GM23248 (cell line): ENCODE measurements around the gene VPS36. TPM values are rescaled to one million over a fixed set of nuclear protein-coding genes. Genes with fewer than 3 reads are reported as not detected.

Source experiments
- DNase-seq: peaks from one replicate; pipeline ENCODE4 v3.0.0-alpha.2; 2015
- H2AFZ ChIP-seq: fragments of 200-600 bp; sonication (generic); 2 replicates; pipeline ENCODE4 v1.6.1; 2016; ENCODE audit warnings: antibody characterized with exemption
- H3F3A ChIP-seq: fragments of 200-600 bp; sonication (generic); 2 replicates; pipeline ENCODE4 v1.6.1; 2016; ENCODE audit warnings: mild to moderate bottlenecking, antibody characterized with exemption, mixed run types; ENCODE audit not compliant: insufficient read depth
- H3K27ac ChIP-seq: fragments of 200-600 bp; sonication (generic); 2 replicates; pipeline ENCODE4 v1.5.1; 2016; ENCODE audit warnings: mild to moderate bottlenecking
- H3K27me3 ChIP-seq: fragments of 200-600 bp; sonication (generic); replicated peaks from 2 replicates; pipeline ENCODE4 v1.6.1; 2016; ENCODE audit warnings: mild to moderate bottlenecking; ENCODE audit not compliant: insufficient read depth
- H3K36me3 ChIP-seq: fragments of 200-600 bp; sonication (generic); 2 replicates; pipeline ENCODE4 v1.6.1; 2016; ENCODE audit warnings: low read depth, mild to moderate bottlenecking
- H3K4me1 ChIP-seq: fragments of 200-600 bp; sonication (generic); 2 replicates; pipeline ENCODE4 v1.6.1; 2016; ENCODE audit warnings: mild to moderate bottlenecking; ENCODE audit not compliant: insufficient read depth
- H3K4me2 ChIP-seq: fragments of 200-600 bp; sonication (generic); one replicate; pipeline ENCODE4 v1.6.1; 2016; ENCODE audit warnings: mild to moderate bottlenecking; ENCODE audit not compliant: unreplicated experiment
- H3K4me3 ChIP-seq: fragments of 200-600 bp; sonication (generic); 2 replicates; pipeline ENCODE4 v1.5.1; 2016; ENCODE audit warnings: mild to moderate bottlenecking
- H3K79me2 ChIP-seq: fragments of 200-600 bp; sonication (generic); 2 replicates; pipeline ENCODE4 v1.6.1; 2016; ENCODE audit warnings: mild to moderate bottlenecking; ENCODE audit not compliant: insufficient read depth
- H3K9ac ChIP-seq: fragments of 200-600 bp; sonication (generic); 2 replicates; pipeline ENCODE4 v1.6.1; 2016; ENCODE audit warnings: mild to moderate bottlenecking
- H3K9me2 ChIP-seq: fragments of 200-600 bp; sonication (generic); 2 replicates; pipeline ENCODE4 v1.6.1; 2016; ENCODE audit warnings: mixed run types, mild to moderate bottlenecking, moderate library complexity; ENCODE audit not compliant: insufficient read depth
- H3K9me3 ChIP-seq: fragments of 200-600 bp; sonication (generic); one replicate; pipeline ENCODE4 v1.6.1; 2017; ENCODE audit warnings: low read depth
- H4K20me1 ChIP-seq: fragments of 200-600 bp; sonication (generic); 2 replicates; pipeline ENCODE4 v1.6.0; 2016; ENCODE audit not compliant: insufficient read depth
- EZH2 ChIP-seq: fragments of 200-600 bp; sonication (generic); IDR thresholded peaks from 2 replicates; pipeline ENCODE4 v1.6.1; 2018; ENCODE audit warnings: antibody characterized with exemption, mild to moderate bottlenecking; ENCODE audit not compliant: insufficient read depth, poor library complexity, severe bottlenecking
- EZH2phosphoT487 ChIP-seq: fragments of 200-600 bp; sonication (generic); IDR thresholded peaks from 2 replicates; pipeline ENCODE4 v1.6.1; 2018; ENCODE audit warnings: antibody characterized with exemption, moderate library complexity, mild to moderate bottlenecking, low read depth; ENCODE audit not compliant: insufficient read depth
- WGBS, 2 experiments: methylation state at CpG; one replicate each; pipeline ENCODE4 v1.1.6; 2015 to 2017; ENCODE audit warnings: low lambda C conversion rate in 2 of 2, low coverage in 1 of 2; ENCODE audit errors: missing lambda C conversion rate in 2 of 2; 5-methylcytosine and 5-hydroxymethylcytosine counted together
- in situ Hi-C: fragments of 300-500 bp; cut with MboI; formaldehyde crosslinking; loops from 2 replicates; pipeline ENCODE4 v1.15.0; 2020
- polyA plus RNA-seq: library from polyadenylated mRNA; unstranded; fragments of >200 nt; fragmentation: Nextera tagmentation; extraction: Ambion mirVana; gene quantifications from 2 replicates; pipeline ENCODE4 v1.2.1, GENCODE V29; 2016
- total RNA-seq: library from RNA; depleted of rRNA; stranded (reverse); fragments of >200 nt; shearing (Covaris generic); gene quantifications from 2 replicates; pipeline ENCODE4 v1.2.3, GENCODE V29; 2014

VPS36 gene
- total and polyA plus RNA-seq, 2 experiments from 2014 or later, result 34.7 to 42.6 TPM

- H3K4me1 ChIP-seq, result no peaks in the 10 kb centered on the region
- H3K27me3 ChIP-seq, result no peaks in the 10 kb centered on the region
- no peaks in the 10 kb centered on the region for H3K9me2 ChIP-seq
- in situ Hi-C loops, result no loop called here
- no peak overlapping the region for H3K4me3 ChIP-seq
- no peaks in the 10 kb centered on the region for H3K9me3 ChIP-seq
- no peaks in the 10 kb centered on the region for H3F3A ChIP-seq
- no peak overlapping the region for H3K9ac ChIP-seq
- H4K20me1 ChIP-seq, result no peaks in the 10 kb centered on the region
- TF ChIP-seq EZH2phosphoT487 (no peak), EZH2 (no peak)
- peaks cover 8% of the 10 kb centered on the region; the same call in 1 of the 2 replicates for H3K79me2 ChIP-seq
- H3K27ac ChIP-seq, result no peak overlapping the region
- H3K4me2 ChIP-seq, result no peak overlapping the region
- peaks cover 5% of the 10 kb centered on the region; the same call in 1 of the 2 replicates for H3K36me3 ChIP-seq
- no peak overlapping the region for H2AFZ ChIP-seq
- DNase-seq, result no peak
Measured at GRCh38 chr13:52387721-52388120, 62.7 kb downstream of the VPS36 start.

GRCh38 chr13:52385870-52386269, 64.6 kb downstream of the VPS36 start:
- Histone ChIP-seq H2AFZ (no peak overlapping the region), H4K20me1 (no peaks in the 10 kb centered on the region), H3K4me3 (no peak overlapping the region), H3K27ac (no peak overlapping the region), H3K9me2 (no peaks in the 10 kb centered on the region), H3F3A (no peaks in the 10 kb centered on the region), H3K79me2 (peaks cover 8% of the 10 kb centered on the region; the same call in 1 of the 2 replicates), H3K36me3 (peaks cover 5% of the 10 kb centered on the region; the same call in 1 of the 2 replicates), H3K9ac (no peak overlapping the region), H3K4me2 (no peak overlapping the region), H3K4me1 (no peaks in the 10 kb centered on the region), H3K9me3 (no peaks in the 10 kb centered on the region), H3K27me3 (no peaks in the 10 kb centered on the region)
- in situ Hi-C loops, result no loop called here
- 86 to 90% methylated on average over 4 of the region's 4 CpGs for WGBS, 2 experiments
- DNase-seq, result no peak
- TF ChIP-seq EZH2 (no peak), EZH2phosphoT487 (no peak)

DNA sequence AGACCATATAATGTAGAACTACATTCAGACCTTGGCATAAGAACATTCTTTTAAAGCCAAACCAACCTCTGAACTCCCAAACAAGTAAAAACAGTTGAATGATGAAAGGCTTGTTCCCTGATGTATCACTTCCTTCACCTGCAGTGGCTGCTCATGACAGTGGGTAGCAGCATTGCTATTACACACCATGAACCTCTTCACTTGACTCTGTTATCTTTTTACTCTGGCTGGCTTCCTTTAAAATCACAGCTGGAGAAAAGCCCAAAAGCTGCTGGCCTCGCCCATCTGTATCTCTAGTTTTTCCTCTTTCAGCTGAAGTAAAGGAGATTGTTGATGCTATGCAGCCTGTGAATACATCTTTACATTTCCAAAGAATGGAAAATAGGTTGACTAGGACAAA, 67.1 kb downstream of the VPS36 start:
- no peaks in the 10 kb centered on the region for H4K20me1 ChIP-seq
- no peak overlapping the region for H3K9ac ChIP-seq
- 89 to 100% methylated on average over 1 of the region's 1 CpG for WGBS, 2 experiments
- in situ Hi-C loops, result no loop called here
- H2AFZ ChIP-seq, result no peak overlapping the region
- no peak for TF ChIP-seq EZH2phosphoT487
- no peak for TF ChIP-seq EZH2
- no peak overlapping the region for H3K4me3 ChIP-seq
- peaks cover 5% of the 10 kb centered on the region; the same call in 1 of the 2 replicates for H3K36me3 ChIP-seq
- H3K4me2 ChIP-seq, result no peak overlapping the region
- H3K79me2 ChIP-seq, result peaks cover under 1% of the 10 kb centered on the region; the same call in 1 of the 2 replicates
- no peaks in the 10 kb centered on the region for H3K9me2 ChIP-seq
- H3F3A ChIP-seq, result no peaks in the 10 kb centered on the region
- no peaks in the 10 kb centered on the region for H3K9me3 ChIP-seq
- no peaks in the 10 kb centered on the region for H3K4me1 ChIP-seq
- no peak for DNase-seq
- no peak overlapping the region for H3K27ac ChIP-seq
- no peaks in the 10 kb centered on the region for H3K27me3 ChIP-seq

DNA sequence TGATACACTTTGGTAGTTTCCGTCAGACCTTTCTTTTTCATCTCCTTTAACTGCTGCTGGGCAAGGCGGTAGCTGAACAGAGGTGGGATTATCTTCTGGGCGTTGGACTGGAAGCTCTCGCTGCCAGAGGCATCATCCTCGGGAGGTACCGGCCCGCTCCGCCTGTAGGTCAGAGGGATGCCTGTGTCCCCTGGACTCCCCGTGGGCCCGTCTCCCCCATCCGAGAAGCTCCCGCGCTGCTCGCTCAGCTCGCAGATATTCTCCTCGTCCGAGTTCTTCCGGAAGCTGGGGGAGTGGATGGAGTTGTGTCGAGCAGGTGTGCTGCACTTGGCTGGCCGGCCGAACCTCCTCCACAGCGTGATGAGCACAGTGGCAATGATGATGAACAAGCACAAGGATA, 72.1 kb downstream of the VPS36 start:
- Histone ChIP-seq H3K9me2 (no peaks in the 10 kb centered on the region), H3K4me3 (no peak overlapping the region), H3K4me1 (peaks cover 7% of the 10 kb centered on the region; the same call in 1 of the 2 replicates), H3K36me3 (0 out of 2 replicates have a peak, but pooled peaks cover 5% of the 10 kb centered on the region), H3K79me2 (no peaks in the 10 kb centered on the region), H3K9ac (no peak overlapping the region), H4K20me1 (no peaks in the 10 kb centered on the region), H3K9me3 (no peaks in the 10 kb centered on the region), H2AFZ (no peak overlapping the region), H3F3A (0 out of 2 replicates have a peak, but pooled peaks cover 4% of the 10 kb centered on the region), H3K4me2 (no peak overlapping the region), H3K27ac (no peak overlapping the region), H3K27me3 (no peaks in the 10 kb centered on the region)
- TF ChIP-seq EZH2phosphoT487 (no peak), EZH2 (no peak)
- WGBS, 2 experiments, result 97 to 99% methylated on average over 22 of the region's 22 CpGs
- in situ Hi-C loops, result no loop called here
- no peak for DNase-seq

DNA sequence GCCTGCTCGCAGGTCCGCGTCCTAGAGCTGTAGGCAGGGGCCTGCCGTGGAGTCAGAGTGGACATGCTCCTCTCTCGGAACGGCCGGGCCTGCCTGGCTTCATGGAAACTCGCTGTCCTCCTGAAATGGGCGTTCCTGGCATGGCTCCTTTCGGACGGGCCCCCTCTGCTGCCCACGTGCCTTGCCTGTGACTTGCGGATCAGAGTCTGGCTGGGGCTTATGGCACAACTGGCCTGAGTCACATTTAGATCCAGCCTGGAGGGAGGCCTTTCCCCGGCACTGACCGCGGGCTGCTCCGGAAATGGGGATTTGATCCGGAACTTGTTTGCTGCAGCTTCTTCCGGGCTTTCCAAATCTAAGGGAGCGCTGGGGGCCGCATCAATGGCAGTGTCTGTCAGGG, 72.5 kb downstream of the VPS36 start:
- no peaks in the 10 kb centered on the region for H3K9me3 ChIP-seq
- in situ Hi-C loops, result no loop called here
- no peaks in the 10 kb centered on the region for H3K27me3 ChIP-seq
- no peak overlapping the region for H3K9ac ChIP-seq
- H3K27ac ChIP-seq, result no peak overlapping the region
- peaks cover 11% of the 10 kb centered on the region; the same call in 1 of the 2 replicates for H3K4me1 ChIP-seq
- no peaks in the 10 kb centered on the region for H3K79me2 ChIP-seq
- no peaks in the 10 kb centered on the region for H3K9me2 ChIP-seq
- no peak overlapping the region for H3K4me3 ChIP-seq
- H3F3A ChIP-seq, result 0 out of 2 replicates have a peak, but pooled peaks cover 8% of the 10 kb centered on the region
- no peaks in the 10 kb centered on the region for H4K20me1 ChIP-seq
- 98 to 99% methylated on average over 20 to 21 of the region's 21 CpGs for WGBS, 2 experiments
- H2AFZ ChIP-seq, result no peak overlapping the region
- no peak for DNase-seq
- no peak overlapping the region for H3K4me2 ChIP-seq
- no peak for TF ChIP-seq EZH2phosphoT487
- TF ChIP-seq EZH2, result no peak
- 0 out of 2 replicates have a peak, but pooled peaks cover 4% of the 10 kb centered on the region for H3K36me3 ChIP-seq
